ENCODE measurements around the gene MAN1A1.

The MAN1A1 gene

GRCh38 chr6:119249319-119249718, 100.2 kb downstream of the MAN1A1 start:
- DNase-seq: no peak
- Mint-ChIP-seq H3K36me3 (ENCODE audit: low read depth) (peaks cover 40% of the 10 kb centered on the region), H3K27me3 (ENCODE audit: low read depth, poor library complexity) (no peaks in the 10 kb centered on the region), H3K4me3 (no peak overlapping the region), H3K27ac (no peak overlapping the region), H3K4me1 (no peaks in the 10 kb centered on the region), H3K9me3 (no peaks in the 10 kb centered on the region)
- no peak for TF ChIP-seq CTCF (IDR thresholded peaks at IDR 0.05)

DNA sequence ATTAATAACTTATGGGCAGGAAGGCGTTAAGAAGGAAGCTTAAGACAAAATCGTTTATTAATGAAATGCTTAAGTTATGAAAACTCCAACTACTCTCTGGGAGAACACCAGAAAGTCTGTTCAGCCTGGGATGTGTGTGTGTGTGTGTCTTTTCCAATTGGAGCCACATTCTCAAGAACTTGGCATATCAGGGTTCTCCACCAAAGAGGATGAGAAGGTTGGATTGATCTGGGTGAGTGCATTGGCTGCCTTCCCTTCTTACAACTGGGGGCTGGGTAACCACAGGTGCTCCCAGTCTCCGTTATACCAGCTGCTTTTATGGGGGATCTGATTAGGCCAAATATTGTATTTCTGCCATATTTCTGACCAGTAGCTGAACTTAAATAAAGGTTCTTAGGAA, 102.1 kb downstream of the MAN1A1 start:
- H3K27ac Mint-ChIP-seq: no peak overlapping the region
- DNase-seq: no peak
- peaks cover 33% of the 10 kb centered on the region for H3K36me3 Mint-ChIP-seq (ENCODE audit: low read depth)
- no peak overlapping the region for H3K4me3 Mint-ChIP-seq
- H3K9me3 Mint-ChIP-seq: no peaks in the 10 kb centered on the region
- no peaks in the 10 kb centered on the region for H3K27me3 Mint-ChIP-seq (ENCODE audit: low read depth, poor library complexity)
- no peaks in the 10 kb centered on the region for H3K4me1 Mint-ChIP-seq
- TF ChIP-seq CTCF (IDR thresholded peaks at IDR 0.05): no peak

DNA sequence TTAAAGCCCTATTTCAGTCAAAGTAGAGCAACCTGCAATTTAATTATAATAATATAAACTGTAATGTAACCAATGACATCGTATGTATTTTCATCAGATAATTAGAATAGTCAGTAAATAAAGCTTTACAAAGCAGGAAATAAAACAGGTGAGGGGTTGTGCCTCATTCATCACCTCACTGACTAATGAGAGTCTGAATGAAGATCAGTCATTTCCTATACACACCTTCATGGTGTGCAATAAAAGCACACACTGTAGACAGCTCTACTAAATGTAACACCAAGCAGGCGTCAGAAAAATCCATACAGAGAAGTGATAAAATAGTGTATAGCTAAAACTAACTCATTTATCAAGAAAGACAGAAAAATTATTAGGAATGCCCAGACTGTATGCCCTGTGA, 105.9 kb downstream of the MAN1A1 start:
- DNase-seq: no peak
- no peak overlapping the region for H3K4me3 Mint-ChIP-seq
- H3K9me3 Mint-ChIP-seq: no peaks in the 10 kb centered on the region

DNA sequence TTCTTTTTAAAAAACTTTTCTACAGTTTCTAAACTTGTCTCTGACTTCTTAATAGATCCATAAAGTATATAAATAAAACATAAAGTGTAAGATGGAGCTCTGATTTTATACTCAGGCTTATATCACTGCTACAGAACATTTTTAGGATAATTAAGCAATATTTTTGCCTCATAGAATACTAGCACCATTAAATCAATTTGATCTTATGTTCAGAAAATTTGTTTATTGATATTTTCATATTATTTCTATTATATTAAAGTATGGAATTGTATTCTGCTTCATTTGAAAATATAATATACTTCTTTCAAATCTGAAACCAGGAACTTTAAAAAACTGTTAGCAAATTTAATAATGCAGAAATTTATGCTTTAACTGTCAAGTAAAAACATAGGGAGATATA, 106.5 kb downstream of the MAN1A1 start:
- peaks cover 14% of the 10 kb centered on the region for H3K4me1 Mint-ChIP-seq
- peaks cover 19% of the 10 kb centered on the region for H3K36me3 Mint-ChIP-seq (ENCODE audit: low read depth)
- H3K27ac Mint-ChIP-seq: no peak overlapping the region
- H3K27me3 Mint-ChIP-seq (ENCODE audit: low read depth, poor library complexity): no peaks in the 10 kb centered on the region
- no peak for DNase-seq
- H3K4me3 Mint-ChIP-seq: no peak overlapping the region
- TF ChIP-seq CTCF (IDR thresholded peaks at IDR 0.05): no peak
- H3K9me3 Mint-ChIP-seq: no peaks in the 10 kb centered on the region

More for the DNA sequence above, 105.9 kb downstream of the MAN1A1 start:
- TF ChIP-seq CTCF (IDR thresholded peaks at IDR 0.05): no peak
- no peaks in the 10 kb centered on the region for H3K27me3 Mint-ChIP-seq (ENCODE audit: low read depth, poor library complexity)
- H3K27ac Mint-ChIP-seq: no peak overlapping the region
- peaks cover 13% of the 10 kb centered on the region for H3K36me3 Mint-ChIP-seq (ENCODE audit: low read depth)
- H3K4me1 Mint-ChIP-seq: peaks cover 14% of the 10 kb centered on the region

GRCh38 chr6:119241540-119242309, 107.8 kb downstream of the MAN1A1 start:
- peak overlapping the region; percentile 33 for H3K27ac Mint-ChIP-seq
- H3K9me3 Mint-ChIP-seq: peaks cover 9% of the 10 kb centered on the region
- DNase-seq: no peak
- TF ChIP-seq CTCF (IDR thresholded peaks at IDR 0.05): no peak
- H3K27me3 Mint-ChIP-seq (ENCODE audit: low read depth, poor library complexity): no peaks in the 10 kb centered on the region
- H3K36me3 Mint-ChIP-seq (ENCODE audit: low read depth): peaks cover 24% of the 10 kb centered on the region
- peaks cover 14% of the 10 kb centered on the region for H3K4me1 Mint-ChIP-seq
- H3K4me3 Mint-ChIP-seq: no peak overlapping the region

DNA sequence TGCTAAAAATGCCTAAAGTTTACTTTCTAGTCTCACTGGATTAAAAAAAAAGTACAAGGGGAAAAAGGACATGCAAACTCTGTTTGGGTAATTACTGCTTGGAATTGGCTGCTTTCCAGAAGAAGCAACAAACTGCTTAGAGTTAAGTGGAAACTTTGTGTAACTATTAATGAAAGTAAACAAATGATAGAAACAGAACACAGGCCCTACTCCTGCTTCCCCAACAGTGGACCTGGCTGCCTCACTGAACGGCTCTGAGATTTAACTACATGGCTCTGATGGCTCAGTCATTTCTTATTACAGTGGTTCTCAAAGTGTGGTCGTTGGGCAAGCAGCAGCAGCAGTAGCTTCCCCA, 108.5 kb downstream of the MAN1A1 start:
- H3K4me3 Mint-ChIP-seq: no peak overlapping the region
- peaks cover 25% of the 10 kb centered on the region for H3K36me3 Mint-ChIP-seq (ENCODE audit: low read depth)
- TF ChIP-seq CTCF (IDR thresholded peaks at IDR 0.05): no peak
- H3K27me3 Mint-ChIP-seq (ENCODE audit: low read depth, poor library complexity): no peaks in the 10 kb centered on the region
- H3K27ac Mint-ChIP-seq: peak overlapping the region; percentile 33
- no peak for DNase-seq
- H3K4me1 Mint-ChIP-seq: peaks cover 14% of the 10 kb centered on the region
- peaks cover 15% of the 10 kb centered on the region for H3K9me3 Mint-ChIP-seq
